GM18909 (cell line): Measurements from ENCODE around the gene RNU1-3.
"Not testable (repeated sequence)": the region's sequence is repeated elsewhere in the genome, so short reads cannot be mapped to it uniquely, and the experiment has no call there.

Source experiments
- ATAC-seq: cut with Tn5 transposase; IDR thresholded peaks from one replicate; pipeline ENCODE4 v1.9.1; 2021; ENCODE audit warnings: mild to moderate bottlenecking; ENCODE audit not compliant: unreplicated experiment, poor library complexity

The RNU1-3 gene

DNA sequence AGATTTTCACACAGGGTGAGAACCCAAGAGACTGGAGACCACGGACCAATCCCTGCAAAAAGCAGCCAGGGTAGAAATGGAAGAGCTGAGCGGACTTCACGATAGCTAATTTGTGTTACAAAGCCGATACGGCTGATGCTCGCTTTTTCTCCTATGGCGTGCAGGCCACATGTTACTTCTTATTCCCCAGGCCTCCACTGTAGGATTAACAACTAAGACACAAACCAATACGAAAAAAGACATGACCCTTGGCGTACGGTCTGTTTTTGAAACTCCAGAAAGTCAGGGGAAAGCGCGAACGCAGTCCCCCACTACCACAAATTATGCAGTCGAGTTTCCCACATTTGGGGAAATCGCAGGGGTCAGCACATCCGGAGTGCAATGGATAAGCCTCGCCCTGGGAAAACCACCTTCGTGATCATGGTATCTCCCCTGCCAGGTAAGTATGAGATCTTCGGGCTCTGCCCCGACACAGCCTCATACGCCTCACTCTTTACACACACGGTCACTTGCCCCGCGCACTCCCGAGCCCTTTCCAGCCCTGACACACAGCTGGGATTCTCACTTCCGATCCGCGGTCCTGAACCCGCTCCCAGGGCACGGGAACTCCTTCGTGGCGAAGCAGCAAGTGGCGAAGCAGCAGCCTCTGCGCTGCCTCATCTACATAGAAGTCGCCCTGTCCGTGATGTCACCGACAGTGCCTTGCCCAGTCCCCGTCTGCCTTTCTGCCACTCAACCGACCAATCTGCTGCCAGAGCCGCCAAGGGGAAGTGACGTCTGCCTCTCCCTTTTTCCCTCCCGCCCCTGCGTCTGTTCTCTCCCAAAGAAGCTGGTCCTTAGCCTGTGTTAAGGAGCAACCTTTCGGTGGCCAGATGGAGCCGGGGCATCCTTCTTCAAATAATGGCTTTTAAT is at the start of gene RNU1-3:
RNU1-3 (minus strand) TSS at position 447 of the 912 bp plus-strand sequence.
- ATAC-seq: peak; percentile 97

DNA sequence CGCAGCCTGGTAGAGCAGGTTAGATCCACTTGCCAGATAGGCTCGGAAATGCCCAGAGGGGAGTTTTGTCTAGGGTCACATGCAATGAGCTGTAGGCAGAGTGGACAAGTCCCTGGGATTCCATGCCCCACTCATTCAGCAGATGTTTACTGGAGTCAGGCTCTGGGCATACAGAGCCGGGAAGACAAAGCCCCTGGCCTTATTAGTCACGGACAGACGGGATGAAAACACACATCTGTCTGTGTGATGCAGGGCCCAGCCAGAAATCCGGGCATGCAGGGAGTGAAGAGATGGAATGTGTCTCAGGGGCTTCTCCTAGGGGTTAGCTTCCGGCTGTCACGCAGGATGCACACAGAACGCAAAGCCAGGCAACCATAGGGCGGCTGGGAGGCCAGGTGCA is 46.7 kb upstream of the RNU1-3 start:
- ATAC-seq: not testable (repeated sequence)

DNA sequence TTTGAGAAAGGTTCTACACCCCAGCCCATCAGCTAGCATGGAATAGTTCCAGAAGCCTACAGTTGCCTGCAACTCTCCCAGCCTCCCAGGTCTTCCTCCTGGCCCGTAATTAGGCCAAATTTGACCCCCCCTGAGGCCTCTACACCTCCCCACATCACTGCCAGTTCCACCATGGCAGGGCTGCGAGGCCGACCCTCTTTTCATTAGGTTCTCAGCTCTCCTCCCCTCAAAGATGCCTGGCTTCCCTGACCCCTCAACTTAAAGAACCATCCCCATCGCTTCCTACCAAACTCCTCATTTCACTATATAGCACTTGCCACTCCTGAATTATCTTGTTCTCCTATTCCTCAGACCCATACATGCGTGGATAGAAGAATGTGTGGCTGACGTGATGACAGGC is 46.2 kb upstream of the RNU1-3 start:
- ATAC-seq: not testable (repeated sequence)

DNA sequence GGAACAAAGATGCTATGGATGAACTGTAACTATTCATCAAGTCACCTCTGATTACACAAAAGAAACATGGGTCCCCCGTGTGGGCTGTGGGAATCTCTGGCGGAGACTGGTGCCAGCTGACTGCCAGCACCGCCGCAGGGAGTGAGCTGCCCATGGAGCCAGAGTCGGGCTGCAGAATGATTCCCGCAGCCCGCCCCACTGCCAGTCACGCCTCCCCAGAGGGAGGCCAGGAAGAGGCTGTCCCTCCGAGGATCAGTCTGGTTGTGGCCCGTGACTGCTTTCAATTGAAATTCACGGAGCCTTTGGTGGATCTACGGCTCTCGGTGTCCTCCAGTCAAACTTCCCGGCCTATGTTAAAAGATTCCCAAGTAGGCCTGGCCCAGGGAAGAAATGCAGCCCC is 45.8 kb upstream of the RNU1-3 start:
- not testable (repeated sequence) for ATAC-seq

DNA sequence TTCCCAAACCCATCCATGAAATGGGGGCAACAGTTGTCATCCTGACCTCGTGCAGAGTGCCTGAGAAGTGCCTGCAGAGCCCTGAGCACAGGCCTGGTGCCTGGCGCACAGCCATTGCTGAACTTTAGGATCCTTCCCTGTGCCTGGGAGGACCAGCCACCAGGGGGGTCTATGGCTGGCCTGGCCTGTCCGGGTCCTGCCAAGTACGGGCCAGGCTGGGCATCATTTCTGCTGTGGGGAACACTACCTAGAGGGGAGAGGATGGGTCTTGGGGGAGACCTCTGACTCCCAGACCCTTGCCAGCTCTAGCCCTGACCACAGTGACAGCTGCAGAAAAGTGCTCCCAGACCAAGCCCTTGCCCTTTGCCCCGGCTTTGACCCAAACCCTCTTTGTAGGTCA is 45.4 kb upstream of the RNU1-3 start:
- ATAC-seq: not testable (repeated sequence)

DNA sequence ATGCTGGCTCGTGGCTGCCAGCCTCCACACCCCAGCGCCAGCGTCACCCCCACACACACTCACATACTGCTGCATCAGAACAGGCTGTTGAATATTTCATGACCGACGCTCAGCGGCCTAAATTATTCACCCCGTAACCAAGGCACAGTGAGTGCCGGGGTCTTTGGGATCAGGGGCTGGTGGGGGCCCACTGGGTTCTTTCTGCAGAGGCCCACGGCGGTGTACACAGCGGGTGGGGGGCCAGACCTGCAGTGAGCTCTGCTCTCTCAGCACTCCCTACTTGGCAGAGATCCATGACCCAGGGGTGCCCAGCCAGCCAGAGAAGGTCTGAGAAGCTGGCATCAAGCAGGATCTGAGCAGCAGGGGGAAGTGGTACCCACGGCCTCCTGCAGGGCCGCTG is 43.9 kb upstream of the RNU1-3 start:
- ATAC-seq: not testable (repeated sequence)

DNA sequence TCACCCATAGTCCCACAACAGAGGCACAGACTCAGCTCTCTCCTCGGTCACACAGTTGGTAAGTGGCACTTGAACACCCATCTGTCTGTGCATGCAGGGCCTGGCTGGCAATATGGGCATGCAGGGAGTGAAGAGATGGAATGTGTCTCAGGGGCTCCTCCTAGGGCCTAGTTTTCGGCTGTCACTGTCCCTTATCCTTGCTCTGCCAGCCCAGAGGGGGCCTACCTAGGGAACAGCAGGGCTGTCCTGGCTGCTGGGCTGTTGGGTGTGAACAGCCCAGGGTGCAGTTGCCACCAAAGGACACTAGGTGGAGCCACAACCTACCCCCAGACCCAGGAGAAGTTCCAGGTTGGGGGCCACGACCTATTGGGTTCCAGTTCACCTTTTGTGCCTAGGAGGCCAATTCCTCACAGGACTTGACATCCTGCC is 42.9 kb upstream of the RNU1-3 start:
- ATAC-seq: not testable (repeated sequence)

DNA sequence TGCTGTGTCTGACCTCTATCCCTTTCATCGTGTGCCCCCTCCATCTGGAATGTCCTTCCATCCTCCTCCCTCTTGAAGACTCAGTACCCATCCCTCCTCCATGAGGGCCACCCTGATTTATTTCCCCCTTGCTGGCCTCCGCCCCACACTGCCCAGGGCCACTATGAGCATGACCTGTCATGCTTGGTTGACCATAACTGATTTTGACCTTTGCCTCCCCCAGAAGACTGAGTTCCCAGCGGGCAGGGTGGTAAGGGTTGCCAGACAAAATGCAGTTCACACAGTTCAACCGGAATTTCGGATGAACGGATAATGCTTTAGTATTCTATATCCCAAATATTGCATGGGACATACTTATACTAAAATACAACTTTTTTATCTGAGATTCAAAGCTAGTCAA is 42.0 kb upstream of the RNU1-3 start:
- not testable (repeated sequence) for ATAC-seq

DNA sequence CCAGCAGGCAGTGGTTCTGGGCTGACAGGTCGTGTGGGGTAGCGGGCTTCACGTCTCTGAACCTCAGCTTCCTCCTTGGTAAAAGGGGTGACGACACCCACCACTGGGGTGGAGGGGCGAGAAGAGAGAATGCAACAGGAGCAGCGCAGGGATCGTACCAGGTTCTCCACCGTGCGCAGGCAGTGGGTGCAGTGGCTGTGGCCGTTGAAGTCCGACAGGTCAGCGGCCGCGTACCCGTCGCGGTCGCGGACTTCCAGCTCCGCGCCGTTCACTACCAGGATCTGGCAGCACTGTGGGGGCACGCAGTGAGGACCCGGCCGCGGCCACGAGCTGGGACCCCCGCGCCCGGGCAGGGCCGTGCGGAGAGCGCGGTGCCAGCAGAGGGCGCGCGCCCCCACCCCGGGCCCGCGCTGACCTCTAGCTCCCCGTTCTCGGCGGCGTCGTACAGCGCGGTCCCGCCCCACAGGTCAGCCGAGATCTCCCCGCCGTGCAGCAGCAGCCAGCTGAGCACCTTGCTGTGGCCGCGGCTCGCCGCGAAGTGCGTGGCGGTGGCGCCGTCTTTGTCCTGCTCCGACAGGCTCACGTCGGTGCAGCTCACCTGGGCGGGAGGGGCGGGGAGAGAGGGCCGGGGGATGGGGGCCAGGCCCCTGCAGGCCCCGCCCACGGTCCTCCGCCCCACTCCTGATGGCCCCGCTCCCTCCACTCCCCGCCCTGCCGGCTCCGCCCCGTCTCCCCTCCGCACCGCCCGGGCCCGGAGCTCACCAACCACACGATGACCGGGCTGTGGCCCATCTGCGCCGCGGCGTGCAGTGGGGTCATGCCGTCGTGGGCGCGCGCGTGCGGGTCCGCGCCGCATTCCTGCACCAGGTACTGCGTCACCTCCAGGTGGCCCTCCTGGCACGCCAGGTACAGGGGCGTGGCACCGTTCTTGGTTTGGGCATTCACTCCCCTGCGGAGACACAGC is 40.7 kb upstream of the RNU1-3 start:
- not testable (repeated sequence) for ATAC-seq

DNA sequence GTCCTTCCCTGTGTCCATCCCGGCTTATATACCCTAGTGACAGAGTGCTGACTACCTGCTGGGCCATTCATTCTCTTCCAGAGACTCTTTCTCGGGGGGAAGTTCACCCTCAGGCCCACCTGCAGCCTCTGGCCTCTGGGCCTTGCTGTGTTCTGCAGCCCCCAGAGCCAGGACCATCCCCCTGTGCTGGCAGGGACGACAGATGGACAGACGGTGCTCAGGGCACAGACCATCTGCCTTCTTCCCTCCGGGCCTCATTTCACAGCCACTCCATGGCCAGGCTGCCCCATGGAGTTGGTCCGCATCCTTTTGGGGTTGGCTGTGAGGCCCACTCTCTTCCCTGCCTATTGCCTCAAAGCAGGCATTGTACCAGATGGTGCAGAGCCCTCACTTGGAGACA is 39.6 kb upstream of the RNU1-3 start:
- ATAC-seq: not testable (repeated sequence)

DNA sequence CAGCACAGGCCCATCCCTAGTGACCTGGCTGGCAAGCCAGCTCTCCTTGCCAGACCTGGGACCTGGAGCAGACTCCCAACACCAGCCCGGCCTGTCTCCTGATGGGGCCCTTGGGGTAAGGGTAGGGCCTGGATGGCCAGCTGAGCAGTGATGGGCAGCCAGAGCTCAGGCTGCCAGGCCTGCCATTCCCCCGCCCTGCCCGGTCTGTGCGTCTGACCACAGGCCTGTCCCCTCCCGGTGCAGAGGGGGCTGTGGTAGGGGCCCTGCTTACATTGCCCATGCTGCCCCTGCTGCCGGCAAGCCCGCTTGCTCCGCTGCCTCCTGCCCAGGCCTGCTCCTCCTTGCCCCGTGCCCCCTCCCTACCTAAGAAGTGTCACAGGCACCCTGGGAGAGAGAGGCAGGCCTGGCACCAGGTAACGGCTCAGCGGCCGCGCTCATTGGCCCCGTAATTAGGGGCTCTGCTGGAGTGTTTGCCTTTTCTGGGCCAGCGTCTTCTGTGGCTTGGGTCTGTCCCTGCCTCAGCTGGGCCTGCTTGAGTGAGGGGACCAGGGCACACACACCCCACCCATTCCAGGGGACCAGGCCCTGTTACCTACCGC is 37.9 kb upstream of the RNU1-3 start:
- not testable (repeated sequence) for ATAC-seq

DNA sequence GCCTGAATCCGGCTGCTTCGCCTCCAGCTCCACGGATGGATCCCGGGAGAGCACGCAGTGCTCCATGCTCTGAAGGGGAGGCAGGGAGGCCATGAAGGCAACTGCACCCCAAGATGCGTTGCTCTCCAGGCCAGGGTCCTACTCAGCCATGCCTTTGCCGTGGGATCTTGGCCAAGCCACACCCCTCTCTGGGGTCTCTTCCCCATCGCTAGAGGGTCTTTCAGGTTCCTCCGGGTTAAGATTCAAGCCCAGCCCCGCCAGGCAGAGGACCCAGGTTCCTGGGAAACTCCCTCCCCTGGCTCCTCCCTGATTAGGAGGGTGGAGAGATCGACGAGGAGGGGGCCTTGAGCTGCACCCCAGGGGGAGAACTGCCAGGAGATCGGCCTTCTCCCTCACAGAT is 37.3 kb upstream of the RNU1-3 start:
- not testable (repeated sequence) for ATAC-seq

DNA sequence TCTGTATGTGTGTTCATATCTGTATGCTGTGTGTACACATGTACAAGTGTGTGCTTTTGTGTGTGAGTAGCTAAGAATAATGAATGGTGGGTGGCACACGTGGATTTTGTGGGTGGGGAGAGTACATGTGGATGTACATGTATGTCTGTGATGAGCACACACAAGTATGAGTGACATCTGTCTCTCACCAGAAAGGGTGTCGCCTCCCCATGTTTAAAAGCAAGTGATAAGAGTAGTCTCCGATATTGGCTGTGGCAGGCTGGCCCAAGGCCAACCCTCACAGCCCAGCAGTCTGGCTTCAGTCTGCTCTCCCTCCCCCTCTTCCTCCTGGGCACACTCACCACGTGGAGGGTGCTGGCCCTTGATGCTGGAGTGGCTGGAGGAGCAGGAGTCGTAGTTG is 36.9 kb upstream of the RNU1-3 start:
- ATAC-seq: not testable (repeated sequence)

DNA sequence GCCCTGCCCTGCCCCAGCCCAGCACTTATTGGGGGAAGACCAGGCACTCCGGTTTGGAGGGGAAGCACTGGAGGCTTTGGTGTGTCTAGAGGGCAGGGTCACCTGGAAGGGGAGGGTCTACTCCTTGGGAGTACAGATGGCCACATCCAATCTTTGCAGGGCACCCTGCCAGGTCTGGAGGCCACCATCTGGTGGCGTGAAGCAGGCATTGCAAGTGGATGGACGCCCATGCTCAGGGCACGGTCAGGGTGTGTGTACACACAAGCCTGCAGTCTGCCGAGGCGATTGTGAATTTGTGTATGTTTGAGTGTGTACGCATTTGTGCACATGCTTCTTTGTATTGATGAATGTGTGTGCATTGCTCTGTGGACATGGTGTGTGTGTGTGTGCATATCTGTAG is 36.4 kb upstream of the RNU1-3 start:
- not testable (repeated sequence) for ATAC-seq

DNA sequence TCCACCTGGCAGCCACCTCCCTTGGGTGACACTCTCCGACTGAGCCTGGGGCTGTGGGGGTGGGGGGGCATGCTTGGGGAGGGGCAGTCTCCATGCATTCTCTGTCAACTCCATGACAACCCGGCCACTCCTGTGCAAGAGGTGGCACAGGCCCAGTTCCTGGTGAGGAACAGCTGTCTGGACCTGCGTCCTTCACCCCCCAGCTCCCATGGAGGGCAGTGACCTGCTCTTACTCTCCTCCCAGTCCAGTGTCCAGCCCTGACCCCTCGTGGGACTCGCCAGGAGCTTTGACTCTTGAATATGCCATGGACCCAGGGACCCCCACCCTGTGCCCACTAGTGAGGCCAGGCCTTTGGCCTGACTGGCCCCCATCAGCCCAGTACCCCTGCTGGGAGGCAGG is 35.5 kb upstream of the RNU1-3 start:
- ATAC-seq: not testable (repeated sequence)

DNA sequence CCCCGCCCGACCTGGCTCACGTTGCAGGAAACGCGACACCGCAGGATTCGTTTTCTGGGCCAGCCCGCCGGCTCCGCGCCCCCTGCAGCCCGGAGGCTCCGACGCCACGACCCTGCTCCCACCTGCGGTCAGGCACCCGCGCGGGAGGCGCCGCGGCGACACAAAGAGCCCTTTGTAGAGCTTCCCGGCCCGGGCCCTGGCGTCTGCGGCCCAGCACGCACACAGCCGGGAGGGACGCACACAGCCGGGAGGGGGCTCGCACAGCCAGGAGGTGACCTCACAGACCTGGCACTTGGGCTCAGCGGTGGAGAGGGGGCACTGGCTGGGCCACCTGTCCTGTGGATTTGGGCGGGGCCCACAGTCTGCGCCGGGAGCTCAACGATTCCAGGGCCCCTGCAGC is 34.4 kb upstream of the RNU1-3 start:
- not testable (repeated sequence) for ATAC-seq

DNA sequence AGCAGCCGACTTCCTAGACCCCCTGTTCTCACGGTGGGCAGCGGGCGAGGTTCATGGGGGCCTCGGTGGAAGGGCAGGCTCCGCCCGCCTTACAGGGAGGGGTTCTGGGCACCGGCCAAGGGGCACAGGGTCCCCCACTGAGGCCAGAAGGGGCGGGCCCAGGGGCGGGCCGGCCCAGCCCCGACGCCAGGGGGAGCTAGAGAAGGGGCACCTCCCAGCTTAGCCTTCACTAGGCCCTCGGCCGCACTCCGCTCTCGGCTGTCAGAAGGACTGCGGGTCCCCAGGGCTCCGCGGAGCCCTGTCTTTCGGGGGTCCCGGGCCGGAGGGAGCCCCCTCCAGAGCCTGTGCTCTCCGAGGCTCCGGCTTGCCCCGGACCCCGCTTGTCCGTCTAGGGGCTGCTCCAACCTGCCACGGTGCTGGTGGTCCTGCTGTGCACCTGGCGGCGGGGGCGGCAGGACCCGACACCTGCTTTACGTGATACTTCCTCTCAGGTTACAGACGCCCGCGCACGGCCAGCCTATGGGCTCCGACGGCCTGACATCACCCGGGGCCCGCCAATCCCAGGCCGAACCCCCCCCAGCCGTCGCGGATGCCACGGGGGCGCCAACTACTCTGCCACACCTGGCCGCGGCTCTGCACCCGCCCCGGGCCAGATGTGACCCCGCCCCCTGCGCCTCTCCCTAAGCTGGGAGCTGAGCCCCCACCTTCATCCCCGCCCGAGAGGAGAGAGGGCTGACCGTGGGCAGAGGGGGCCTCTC is 33.6 kb upstream of the RNU1-3 start:
- ATAC-seq: not testable (repeated sequence)

DNA sequence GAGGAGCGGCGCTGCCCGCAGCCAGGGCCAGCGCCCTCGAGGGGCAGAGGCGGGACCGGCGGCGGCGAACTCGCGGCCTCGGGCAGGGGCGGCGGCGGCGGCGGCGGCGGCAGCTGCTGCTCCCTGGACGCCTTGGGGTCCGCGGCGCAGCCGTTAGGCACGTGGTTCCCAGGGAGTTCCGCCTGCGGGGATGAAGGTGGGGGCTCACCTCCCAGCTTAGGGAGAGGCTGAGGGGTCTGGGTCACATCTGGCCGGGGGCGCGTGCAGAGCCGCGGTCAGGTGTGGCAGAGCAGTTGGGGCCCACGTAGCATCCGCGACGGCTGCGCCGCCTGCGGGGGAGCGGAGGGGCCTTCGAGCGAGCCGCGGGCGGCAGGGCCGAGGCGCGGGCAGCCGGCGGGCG is 32.7 kb upstream of the RNU1-3 start:
- not testable (repeated sequence) for ATAC-seq

DNA sequence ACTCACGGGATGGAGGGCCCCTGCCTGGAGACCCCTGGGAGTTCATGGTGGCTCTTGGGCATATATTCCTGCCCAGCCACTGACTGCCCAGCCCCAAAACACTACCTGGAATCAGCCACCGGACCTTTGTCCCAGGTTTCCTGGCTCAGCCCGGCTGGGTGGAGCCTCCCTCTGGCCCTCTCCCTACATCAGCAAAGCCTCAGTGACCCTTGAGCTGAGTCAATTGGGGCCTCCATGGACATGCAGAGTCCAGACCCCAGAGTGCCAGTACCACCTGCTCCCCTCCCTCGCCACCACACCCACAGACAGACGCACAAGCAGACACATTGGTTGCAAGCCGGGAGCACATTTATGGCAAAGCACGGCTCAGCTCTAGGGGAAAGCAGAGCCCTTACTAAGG is 30.4 kb upstream of the RNU1-3 start:
- not testable (repeated sequence) for ATAC-seq
